Measurements from ENCODE around the gene ABHD12. TPM values are rescaled to one million over a fixed set of nuclear protein-coding genes. Genes with fewer than 3 reads are reported as not detected.
"Not testable (repeated sequence)": the region's sequence is repeated elsewhere in the genome, so short reads cannot be mapped to it uniquely, and the experiment has no call there.

The ABHD12 gene
- total and polyA plus RNA-seq, 2 donors: 30.9 to 34.3 TPM

DNA sequence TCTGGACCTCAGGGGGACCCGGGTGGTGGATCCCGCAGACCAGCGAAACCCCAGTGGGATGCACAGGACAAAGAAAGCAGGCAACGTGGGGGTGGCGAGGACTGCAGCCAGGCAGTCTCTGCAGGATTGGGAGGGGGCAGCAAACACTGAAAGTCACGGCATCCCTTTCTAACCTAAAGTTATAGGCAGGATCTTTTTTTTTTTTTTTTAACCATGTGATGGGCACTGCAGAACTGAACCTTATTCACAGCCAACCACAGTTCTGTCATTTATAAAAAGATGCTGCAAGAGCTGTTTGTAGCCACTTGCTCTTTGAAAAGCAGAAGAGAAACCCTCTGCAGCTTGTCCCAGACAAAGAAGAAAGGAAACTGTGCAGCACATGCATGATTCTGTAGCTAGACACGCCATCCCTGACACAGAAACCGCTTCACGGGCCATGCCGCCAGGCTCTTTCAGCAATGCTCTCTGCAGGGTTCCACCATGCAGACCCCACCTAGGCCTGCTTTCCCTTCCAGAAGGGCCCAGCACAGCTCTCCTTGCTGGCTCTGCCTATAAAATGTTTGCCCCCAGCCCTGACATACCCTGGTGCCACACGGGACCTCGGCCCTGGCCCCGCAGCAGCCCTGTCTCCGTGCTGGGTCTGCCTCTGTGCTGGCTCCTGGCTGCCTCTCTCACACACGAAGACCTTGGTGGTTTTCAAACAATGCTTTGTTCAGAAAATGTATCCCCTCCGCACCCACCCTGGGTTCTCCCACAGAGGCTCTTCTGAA lies 72.0 kb downstream of the ABHD12 start:
- Histone ChIP-seq H3K36me3 (ENCODE audit: insufficient read depth) (no peaks in the 10 kb centered on the region), H3K4me1 (ENCODE audit: insufficient read depth) (no peaks in the 10 kb centered on the region), H3K27ac (ENCODE audit: low read depth) (no peak overlapping the region), H3K4me3 (ENCODE audit: low read depth, low read length) (no peak overlapping the region)
- DNase-seq (ENCODE audit: extremely low spot score): no peak
- 86% methylated on average over 16 of the region's 16 CpGs for WGBS

DNA sequence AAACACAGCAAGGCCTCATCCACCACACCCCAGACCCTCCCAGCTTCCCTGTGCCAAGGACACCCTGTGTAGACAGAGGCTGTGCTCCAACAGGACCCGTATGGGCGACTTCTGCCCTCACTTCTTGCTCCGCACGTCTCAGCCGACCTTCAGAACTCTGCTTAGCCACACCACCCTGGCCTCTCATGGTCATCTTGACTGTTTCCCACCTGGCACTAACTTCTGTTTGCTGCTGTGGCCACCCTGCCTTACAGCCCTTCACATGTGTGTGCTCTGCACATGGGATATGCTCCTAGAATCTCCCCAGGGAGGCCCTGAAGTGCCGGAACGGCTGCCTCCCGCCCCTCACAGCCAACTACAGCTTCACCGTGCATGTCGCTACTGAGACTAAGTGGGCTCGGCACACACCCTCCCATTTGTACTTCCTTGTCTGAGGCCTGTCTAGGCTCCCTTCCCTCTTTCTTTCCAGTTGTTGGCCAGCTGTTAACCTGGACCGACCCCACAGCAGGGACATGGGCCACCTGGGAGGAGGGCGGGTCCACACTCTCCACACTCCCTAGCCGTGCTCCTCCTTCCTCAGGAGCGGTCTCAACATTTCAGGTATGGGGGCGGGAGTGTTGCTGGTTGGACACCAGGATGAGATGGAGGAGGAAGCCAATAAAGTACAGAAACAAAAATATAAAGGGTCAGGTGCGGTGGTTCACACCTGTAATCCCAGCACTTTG lies 73.1 kb downstream of the ABHD12 start:
- H3K4me1 ChIP-seq (ENCODE audit: insufficient read depth): no peaks in the 10 kb centered on the region
- 84% methylated on average over 17 of the region's 17 CpGs for WGBS
- H3K27ac ChIP-seq (ENCODE audit: low read depth): no peak overlapping the region
- no peak overlapping the region for H3K4me3 ChIP-seq (ENCODE audit: low read depth, low read length)
- no peak for DNase-seq (ENCODE audit: extremely low spot score)
- H3K36me3 ChIP-seq (ENCODE audit: insufficient read depth): no peaks in the 10 kb centered on the region

DNA sequence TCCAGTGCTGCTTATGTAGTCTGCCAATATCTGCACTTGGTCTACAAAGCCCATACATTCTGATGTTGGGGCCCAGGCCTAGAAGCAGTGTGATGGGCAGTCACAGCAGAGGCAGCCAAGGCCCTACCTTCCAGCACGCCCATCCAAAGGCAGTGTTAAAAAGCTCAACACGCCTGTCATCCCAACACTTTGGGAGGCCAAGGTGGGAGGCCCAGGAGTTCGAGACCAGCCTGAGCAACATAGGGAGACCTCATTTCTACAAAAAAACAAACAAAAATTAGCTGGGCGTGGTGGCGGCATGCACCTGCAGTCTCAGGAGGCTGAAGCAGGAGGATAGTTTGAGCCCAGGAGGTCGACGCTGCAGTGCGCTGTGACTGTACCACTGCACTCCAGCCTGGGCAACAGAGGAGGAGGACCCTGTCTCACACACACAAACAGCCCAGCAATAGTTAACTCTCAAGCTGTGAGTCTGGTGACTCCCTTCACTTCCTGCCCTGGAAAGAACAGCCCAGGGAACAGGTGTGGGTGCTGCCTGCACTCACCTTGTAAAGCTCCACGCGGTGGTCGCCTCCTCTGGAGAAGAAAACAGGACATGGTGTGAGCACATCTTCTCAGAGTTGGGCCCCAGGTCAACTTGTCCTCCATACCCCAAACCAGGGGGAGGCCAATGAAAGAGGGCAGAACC lies 74.0 kb downstream of the ABHD12 start:
- H3K27ac ChIP-seq (ENCODE audit: low read depth): no peak overlapping the region
- H3K4me1 ChIP-seq (ENCODE audit: insufficient read depth): no peaks in the 10 kb centered on the region
- no peak overlapping the region for H3K4me3 ChIP-seq (ENCODE audit: low read depth, low read length)
- 97% methylated on average over 11 of the region's 11 CpGs for WGBS
- no peaks in the 10 kb centered on the region for H3K36me3 ChIP-seq (ENCODE audit: insufficient read depth)
- no peak for DNase-seq (ENCODE audit: extremely low spot score)

DNA sequence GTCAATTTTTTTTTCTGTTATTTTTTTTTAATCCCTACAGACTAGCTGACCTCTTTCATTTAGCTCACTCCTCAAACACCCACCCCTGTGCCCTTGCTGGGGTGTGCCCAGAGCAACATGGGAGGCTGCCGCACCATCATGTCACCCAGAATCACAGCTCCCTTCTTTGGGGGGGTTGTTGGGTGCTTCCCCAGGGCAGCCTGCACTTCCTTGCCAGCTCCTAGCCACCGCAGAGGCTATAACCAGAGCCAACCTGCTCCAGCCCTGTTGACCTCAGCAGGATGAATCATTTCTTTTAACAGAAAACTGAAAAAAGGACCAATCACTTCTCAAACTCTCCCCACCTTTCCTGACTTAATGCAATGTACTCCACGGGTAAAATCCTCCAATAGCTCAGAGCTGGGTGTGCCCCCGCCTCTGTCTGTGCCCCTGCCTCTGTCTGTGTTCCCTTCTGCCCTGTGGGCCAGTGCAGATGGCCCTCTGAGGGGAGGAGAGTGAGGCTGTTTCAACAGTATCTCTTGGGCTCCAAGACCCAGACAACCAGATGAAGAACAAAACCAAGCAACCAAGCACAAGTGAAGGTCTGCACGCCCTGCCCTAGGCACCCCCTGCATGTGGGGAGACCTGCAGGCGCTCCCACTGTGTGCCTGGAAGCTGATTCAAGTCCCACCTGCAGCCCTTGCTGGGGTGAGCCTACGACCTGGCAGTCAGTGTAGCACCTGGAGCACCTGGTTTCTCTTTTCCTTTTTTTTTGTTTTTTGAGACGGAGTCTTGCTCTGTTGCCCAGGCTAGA lies 75.0 kb downstream of the ABHD12 start:
- 93% methylated on average over 8 of the region's 8 CpGs for WGBS
- no peak for DNase-seq (ENCODE audit: extremely low spot score)

DNA sequence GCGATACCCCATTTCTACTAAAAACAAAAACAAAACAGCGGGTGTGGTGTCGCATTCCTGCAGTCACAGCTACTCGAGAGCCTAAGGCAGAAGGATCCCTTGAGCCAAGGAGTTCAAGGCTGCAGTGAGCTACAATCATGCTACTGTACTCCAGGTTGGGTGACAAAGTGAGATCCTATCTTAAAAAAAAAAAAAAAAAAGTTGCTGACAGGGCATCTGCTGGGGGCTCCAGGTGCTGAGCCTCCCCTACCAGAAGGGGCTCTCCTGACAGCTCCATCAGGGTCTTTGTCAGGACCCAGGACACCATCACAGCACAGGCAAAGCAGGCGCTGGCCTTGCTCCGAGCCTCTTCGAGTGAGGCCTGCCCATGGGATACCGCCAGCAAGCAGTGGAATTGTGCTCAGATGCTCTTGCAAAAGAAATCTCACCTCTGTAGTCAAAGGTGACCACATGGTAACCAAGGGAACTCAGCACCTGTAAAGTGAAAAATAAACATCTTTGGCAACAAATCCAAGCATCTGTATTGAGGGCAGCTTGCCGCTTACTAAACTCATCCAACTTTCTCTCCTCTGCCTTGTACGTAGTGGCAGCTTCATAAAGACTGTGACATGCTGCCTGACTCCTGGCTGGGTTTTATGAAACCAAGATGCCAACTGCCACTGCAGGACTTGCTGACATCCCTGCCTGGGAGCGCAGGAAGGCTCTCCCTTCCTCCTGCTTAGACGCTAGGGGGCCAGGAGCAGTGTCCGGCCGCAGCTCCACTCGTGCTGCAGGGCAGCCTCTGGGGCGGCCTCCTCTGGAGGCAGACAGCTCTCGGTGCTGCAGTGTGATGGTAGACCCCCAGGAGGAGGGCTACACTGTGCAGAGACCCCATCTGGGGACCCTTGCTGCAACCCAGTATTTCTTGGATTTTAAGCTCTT lies 75.9 kb downstream of the ABHD12 start:
- H3K36me3 ChIP-seq (ENCODE audit: insufficient read depth): no peaks in the 10 kb centered on the region
- no peaks in the 10 kb centered on the region for H3K4me1 ChIP-seq (ENCODE audit: insufficient read depth)
- no peak for DNase-seq (ENCODE audit: extremely low spot score)
- H3K4me3 ChIP-seq (ENCODE audit: low read depth, low read length): no peak overlapping the region
- H3K27ac ChIP-seq (ENCODE audit: low read depth): no peak overlapping the region
- 92% methylated on average over 17 of the region's 17 CpGs for WGBS

More for the DNA sequence above, 75.0 kb downstream of the ABHD12 start:
- Histone ChIP-seq H3K4me3 (ENCODE audit: low read depth, low read length) (no peak overlapping the region), H3K27ac (ENCODE audit: low read depth) (no peak overlapping the region), H3K4me1 (ENCODE audit: insufficient read depth) (no peaks in the 10 kb centered on the region), H3K36me3 (ENCODE audit: insufficient read depth) (no peaks in the 10 kb centered on the region)

DNA sequence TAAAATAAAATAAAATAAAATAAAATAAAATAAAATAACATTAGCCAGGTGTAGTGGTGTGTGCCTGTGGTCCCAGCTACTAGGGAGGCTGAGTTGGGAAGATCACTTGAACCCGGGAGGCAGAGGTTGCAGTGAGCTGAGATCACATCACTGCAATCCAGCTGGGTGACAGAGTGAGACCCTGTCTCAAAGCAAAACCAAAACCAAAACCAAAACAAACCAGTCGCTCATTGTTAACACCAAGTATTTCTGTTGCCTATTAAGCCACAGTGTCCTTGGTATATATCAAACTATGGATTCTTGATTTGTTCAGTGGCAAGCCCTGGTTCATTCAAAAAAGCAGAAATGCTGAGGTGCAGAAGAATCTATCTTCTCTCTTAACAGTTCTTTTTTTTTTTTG lies 77.0 kb downstream of the ABHD12 start:
- 91% methylated on average over 2 of the region's 2 CpGs for WGBS
- Histone ChIP-seq H3K4me3 (ENCODE audit: low read depth, low read length) (no peak overlapping the region), H3K36me3 (ENCODE audit: insufficient read depth) (no peaks in the 10 kb centered on the region), H3K4me1 (ENCODE audit: insufficient read depth) (no peaks in the 10 kb centered on the region), H3K27ac (ENCODE audit: low read depth) (no peak overlapping the region)
- DNase-seq (ENCODE audit: extremely low spot score): no peak

DNA sequence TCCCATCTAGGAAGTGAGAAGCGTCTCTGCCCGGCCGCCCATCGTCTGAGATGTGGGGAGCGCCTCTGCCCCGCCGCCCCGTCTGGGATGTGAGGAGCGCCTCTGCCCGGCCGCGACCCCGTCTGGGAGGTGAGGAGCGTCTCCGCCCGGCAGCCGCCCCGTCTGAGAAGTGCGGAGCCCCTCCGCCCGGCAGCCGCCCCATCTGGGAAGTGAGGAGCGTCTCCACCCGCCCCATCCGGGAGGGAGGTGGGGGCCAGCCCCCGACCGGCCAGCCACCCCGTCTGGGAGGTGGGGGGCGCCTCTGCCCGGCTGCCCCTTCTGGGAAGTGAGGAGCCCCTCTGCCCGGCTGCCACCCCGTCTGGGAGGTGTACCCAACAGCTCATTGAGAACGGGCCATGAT lies 77.9 kb downstream of the ABHD12 start:
- not testable (repeated sequence) for H3K4me3 ChIP-seq (ENCODE audit: low read depth, low read length); H3K4me1 ChIP-seq (ENCODE audit: insufficient read depth); H3K36me3 ChIP-seq (ENCODE audit: insufficient read depth); H3K27ac ChIP-seq (ENCODE audit: low read depth); DNase-seq (ENCODE audit: extremely low spot score)
- 92% methylated on average over 29 of the region's 33 CpGs for WGBS

DNA sequence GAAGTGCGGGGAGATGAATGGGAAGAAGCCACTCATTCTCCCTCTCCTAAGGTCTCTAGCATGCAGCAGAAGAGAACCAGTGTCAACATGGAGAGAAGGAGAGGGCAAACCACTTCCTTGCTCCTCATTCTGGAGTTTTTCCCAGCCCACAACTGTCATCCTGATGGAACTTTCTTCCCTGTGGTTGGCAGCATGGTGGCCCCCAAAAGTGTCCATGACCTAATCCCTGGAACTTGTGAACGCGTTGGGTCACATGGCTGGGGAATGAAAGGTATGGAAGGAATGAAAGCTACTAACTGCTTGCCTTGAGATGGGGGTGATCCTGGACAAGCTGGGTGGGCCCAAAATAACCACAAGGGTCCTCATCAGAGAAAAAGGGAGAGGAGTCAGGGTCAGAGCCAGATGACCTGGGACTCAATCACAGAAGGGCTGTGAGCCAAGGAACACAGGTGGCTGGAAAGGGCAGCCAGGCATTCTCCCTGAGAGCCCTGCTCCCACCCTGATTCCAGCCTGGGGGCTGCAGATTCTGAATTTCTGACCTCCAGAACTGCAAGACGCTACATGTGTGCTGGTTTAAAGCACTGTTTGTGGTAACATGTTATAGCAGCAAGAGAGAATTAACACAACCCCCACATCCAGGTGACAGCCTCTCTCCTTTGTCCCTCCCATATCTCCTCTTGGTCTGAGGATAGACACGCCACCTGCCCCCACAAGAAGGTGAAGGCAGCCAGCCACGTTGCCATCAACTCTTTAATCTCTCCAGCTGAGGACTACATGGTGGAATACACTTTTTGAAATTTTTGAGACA lies 79.5 kb downstream of the ABHD12 start:
- WGBS: 68% methylated on average over 6 of the region's 6 CpGs
- Histone ChIP-seq H3K36me3 (ENCODE audit: insufficient read depth) (no peaks in the 10 kb centered on the region), H3K4me3 (ENCODE audit: low read depth, low read length) (no peak overlapping the region), H3K4me1 (ENCODE audit: insufficient read depth) (no peaks in the 10 kb centered on the region), H3K27ac (ENCODE audit: low read depth) (no peak overlapping the region)
- DNase-seq (ENCODE audit: extremely low spot score): no peak

DNA sequence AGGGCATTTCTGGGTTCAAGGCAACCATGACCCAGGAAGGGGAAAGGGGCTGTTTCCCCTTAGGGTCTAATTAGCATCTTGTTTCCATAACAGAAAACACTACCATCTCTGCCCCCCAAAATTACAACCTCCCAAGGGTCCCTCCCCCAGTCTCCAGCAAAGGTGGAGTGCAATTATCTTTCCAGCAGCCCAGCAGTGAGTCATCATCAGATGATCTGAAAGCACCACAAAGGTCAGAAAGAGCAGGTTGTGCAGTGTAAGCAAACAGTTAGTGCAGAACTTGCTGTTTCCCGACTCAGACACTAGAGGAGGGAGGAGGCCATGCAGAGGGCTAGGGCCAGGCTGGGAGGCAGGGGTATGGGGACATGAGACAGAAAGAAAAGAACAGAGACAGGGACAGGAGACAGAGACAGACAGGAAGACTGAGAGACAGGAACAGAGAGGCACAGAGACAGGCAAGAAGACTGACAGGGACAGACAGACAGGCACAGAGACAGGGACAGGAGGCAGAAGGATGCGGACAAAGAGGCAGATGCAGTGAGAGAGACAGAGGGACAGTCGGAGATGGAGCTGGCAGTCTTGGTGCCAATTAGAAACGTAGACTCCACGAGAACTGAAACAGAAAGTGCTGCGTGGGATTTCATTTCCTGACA lies 80.2 kb downstream of the ABHD12 start:
- peak; percentile 7 for DNase-seq (ENCODE audit: extremely low spot score)
- 29% methylated on average over 6 of the region's 6 CpGs for WGBS
- H3K4me3 ChIP-seq (ENCODE audit: low read depth, low read length): no peak overlapping the region

DNA sequence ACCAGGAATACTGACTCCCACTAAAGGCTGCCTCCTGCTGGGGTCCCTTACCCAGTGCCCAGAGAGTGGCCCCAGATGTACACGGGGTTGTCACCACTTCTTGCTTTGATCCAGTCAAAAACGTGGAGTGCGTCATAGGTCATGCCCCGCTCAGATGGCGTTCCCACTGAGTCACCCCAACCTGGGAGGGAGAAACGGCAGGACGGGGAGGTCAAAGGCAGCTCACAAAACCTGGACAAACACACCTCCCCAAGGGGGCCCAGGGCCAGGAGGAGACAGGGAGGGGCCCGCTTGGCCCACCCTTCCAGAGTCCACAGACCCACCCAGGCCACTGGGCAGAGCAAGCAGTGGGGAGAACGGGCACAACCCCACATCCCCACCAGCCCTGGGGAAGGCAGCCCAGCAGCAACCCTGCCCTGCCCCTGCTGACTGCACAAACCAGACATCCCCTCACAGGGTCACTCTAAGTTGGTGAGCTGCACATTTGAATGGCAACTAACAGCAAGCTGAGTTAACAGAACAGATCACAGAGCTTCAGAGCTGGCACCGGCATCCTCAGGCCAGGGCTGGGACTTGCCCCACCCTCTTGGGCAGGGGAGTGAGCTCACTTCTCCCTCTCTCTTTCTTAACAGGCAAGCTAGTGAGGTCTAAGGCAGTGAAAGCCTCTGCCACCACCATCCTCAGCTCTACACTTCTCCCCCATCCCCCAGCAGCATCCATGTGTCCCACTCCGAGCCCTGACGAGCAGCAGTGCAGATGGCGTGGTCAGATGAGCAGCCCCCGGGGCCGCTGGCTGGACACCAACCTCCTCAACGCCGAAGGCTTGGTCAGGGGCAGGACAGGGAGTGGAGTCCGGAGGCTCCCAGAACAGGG lies 81.0 kb downstream of the ABHD12 start:
- H3K36me3 ChIP-seq (ENCODE audit: insufficient read depth): no peaks in the 10 kb centered on the region
- DNase-seq (ENCODE audit: extremely low spot score): peak; percentile 32
- no peak overlapping the region for H3K4me3 ChIP-seq (ENCODE audit: low read depth, low read length)
- H3K4me1 ChIP-seq (ENCODE audit: insufficient read depth): no peaks in the 10 kb centered on the region
- no peak overlapping the region for H3K27ac ChIP-seq (ENCODE audit: low read depth)
- WGBS: 66% methylated on average over 18 of the region's 18 CpGs

More for the DNA sequence above, 80.2 kb downstream of the ABHD12 start:
- Histone ChIP-seq H3K27ac (ENCODE audit: low read depth) (no peak overlapping the region), H3K4me1 (ENCODE audit: insufficient read depth) (no peaks in the 10 kb centered on the region), H3K36me3 (ENCODE audit: insufficient read depth) (no peaks in the 10 kb centered on the region)
